ENCODE data around the gene NASP. TPM values are rescaled to one million over a fixed set of nuclear protein-coding genes. Genes with fewer than 3 reads are reported as not detected.
"Not testable (repeated sequence)": the region's sequence is repeated elsewhere in the genome, so short reads cannot be mapped to it uniquely, and the experiment has no call there.

Gene NASP
- total RNA-seq, 1 donor from 2014 or later, result 66.8 TPM

DNA sequence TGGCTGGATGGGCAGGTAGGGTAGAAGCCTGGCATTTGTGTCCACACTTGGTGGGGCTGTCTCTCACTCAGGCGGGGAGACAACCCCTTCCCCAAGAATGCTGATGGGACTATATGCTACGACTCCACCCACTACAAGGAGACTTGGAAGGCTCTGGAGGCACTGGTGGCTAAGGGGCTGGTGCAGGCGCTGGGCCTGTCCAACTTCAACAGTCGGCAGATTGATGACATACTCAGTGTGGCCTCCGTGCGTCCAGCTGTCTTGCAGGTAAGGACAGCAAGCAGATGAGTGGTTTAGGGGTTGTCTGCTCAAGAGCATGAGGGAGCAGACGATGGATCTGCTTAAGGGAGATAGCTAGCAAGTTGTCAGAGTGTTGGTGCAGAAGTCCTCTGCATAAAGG lies 15.9 kb upstream of the NASP start:
- DNase-seq (ENCODE audit: low spot score) (no peak), ATAC-seq (no peak)
- intact Hi-C loops (cut with DNase I), result loop anchor here (5.0 to 10.0 kb wide), 2 partner anchors 53 to 206 kb away; no protein-coding TSS in a partner anchor

DNA sequence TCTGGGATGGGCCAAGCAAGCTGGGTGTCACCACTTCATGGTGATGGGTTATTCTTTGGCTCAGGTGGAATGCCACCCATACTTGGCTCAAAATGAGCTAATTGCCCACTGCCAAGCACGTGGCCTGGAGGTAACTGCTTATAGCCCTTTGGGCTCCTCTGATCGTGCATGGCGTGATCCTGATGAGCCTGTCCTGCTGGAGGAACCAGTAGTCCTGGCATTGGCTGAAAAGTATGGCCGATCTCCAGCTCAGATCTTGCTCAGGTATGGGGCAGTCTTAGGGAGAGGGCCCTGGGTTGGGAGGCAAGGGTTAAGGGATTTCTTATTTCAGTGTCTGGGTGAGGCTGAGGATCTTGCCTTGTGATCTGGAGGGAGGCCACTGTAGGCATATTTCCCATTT lies 15.4 kb upstream of the NASP start:
- intact Hi-C loops (cut with DNase I), result loop anchor here (5.0 to 10.0 kb wide), 2 partner anchors 54 to 206 kb away; no protein-coding TSS in a partner anchor
- ATAC-seq (no peak), DNase-seq (ENCODE audit: low spot score) (no peak)

DNA sequence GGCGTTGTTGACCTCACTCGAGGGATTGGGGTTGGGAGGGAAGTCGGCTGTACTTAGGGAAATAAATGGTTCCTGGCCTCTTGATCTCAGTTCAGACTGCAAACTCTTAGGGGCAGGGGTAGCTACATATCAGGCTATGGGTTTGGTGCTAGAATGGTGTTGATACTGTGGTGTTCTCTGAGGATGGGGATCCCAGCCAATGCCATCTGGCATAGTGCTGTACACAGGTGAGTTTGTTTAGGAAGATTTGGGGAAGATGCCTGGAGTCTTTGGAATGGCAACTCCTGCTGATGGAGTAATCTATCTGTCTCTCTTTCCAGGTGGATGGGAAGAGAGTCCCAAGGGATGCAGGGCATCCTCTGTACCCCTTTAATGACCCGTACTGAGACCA lies 14.3 kb upstream of the NASP start:
- no peak for DNase-seq (ENCODE audit: low spot score)
- ATAC-seq, result no peak
- intact Hi-C loops (cut with DNase I), result loop anchor here (5.0 to 10.0 kb wide), 2 partner anchors 55 to 207 kb away; no protein-coding TSS in a partner anchor

GRCh38 chr1:45569962-45570581 lies 13.8 kb upstream of the NASP start:
- intact Hi-C loops (cut with DNase I), result loop anchor here (5.0 to 10.0 kb wide), 2 partner anchors 55 to 208 kb away; no protein-coding TSS in a partner anchor
- peak; percentile 84 for DNase-seq (ENCODE audit: low spot score)
- peak; percentile 88 for ATAC-seq

- ATAC-seq (no peak), DNase-seq (ENCODE audit: low spot score) (no peak)
- intact Hi-C loops (cut with DNase I), result no loop called here
Measured at GRCh38 chr1:45570631-45571030, 13.2 kb upstream of the NASP start.

GRCh38 chr1:45573231-45573804 lies 10.5 kb upstream of the NASP start:
- DNase-seq (ENCODE audit: low spot score), result peak; percentile 19
- intact Hi-C loops (cut with DNase I), result no loop called here
- no peak for ATAC-seq

DNA sequence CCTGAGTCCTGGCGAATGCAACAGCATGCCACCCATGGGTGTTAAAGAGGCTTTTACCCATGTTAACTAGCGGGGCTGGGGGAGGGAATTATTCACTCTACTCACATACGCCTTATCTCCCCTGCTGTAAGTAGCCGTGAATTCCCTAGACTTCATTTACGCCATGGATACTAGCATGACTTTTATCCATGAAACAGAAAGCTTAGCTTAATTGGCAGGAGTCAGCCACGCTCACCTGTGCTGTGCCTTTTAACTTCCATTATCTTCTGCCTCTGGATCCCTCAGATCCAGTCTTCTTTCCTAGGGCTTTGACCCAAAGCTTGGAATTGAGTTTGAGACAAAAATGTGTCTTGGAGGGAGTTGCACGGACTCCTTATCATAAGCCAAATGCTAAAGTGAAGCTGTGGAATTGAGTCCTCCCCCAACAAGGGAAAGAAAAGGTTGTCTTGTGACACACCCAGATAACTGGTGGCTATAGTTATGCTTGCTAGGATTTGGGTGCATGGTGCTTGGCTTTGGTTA lies 9.7 kb upstream of the NASP start:
- DNase-seq (ENCODE audit: low spot score), result peak; percentile 25
- ATAC-seq, result no peak
- intact Hi-C loops (cut with DNase I), result no loop called here

DNA sequence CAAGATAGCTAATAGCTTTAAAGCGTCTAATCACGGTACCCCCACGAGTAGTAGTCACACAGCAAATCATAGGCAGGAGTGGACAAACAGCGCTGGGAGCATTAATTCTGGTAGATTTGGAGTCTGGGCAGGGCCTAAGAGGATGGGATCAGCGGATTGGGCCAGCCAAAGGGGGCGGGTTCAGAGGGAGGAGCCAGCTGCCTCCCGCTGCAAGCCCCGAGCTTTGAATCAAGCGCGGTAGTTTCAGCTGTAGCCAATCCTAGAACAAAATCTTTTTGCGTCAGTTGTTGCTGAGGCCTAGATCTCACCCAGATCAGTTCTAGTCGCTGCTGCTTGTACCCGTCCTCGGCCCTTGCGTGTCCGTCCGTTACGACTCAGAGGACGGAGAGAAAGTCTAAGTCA lies 576 bp upstream of the NASP start:
- DNase-seq (ENCODE audit: low spot score), result peak; percentile 95
- ATAC-seq, result peak; percentile 97
- intact Hi-C loops (cut with DNase I), result no loop called here

DNA sequence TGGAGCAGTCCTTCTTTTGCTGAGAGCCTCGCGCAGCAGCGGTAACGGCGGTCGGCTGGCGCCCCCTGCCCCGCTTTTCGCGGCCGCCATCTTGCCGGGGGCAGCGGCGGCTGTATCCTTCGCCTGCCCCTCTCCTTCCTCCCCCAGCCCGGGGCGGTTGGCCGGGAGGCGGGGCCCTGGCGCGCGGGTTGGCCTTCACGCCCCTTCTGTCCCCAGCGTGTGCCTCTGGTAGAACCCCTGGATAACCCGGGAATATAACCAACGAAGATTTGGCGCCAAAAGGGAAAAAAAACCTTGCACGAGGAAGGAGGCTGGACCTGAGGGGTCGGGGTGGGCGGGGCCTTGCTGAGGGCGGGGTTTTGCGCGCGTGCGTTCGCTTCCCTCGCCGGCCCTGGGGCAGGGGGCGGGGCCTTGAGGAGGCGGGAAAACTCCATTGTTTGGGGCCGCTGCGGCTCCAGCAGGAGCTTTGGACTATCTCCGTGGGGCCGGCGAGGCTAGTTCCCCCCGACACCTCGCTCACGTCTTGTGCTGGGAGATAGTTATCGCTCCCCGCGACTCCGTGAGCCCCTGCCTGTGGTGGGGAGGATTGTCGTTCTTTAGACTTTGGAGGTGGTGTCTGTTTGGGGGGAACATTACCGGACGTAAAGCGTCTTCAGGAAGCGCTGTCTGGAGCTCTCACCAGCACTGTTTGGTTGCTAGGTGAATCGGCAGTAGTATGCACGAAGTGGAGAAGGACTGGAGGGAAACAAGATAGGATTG lies 689 bp downstream of the NASP start:
- intact Hi-C loops (cut with DNase I), result no loop called here
- ATAC-seq (peak; percentile 79), DNase-seq (ENCODE audit: low spot score) (peak; percentile 94)

- intact Hi-C loops (cut with DNase I), result no loop called here
- DNase-seq (ENCODE audit: low spot score) (no peak), ATAC-seq (no peak)
Measured at GRCh38 chr1:45585110-45585426, 1.2 kb downstream of the NASP start.

GRCh38 chr1:45585496-45586075 lies 1.7 kb downstream of the NASP start:
- no peak for DNase-seq (ENCODE audit: low spot score)
- no peak for ATAC-seq
- intact Hi-C loops (cut with DNase I), result no loop called here

DNA sequence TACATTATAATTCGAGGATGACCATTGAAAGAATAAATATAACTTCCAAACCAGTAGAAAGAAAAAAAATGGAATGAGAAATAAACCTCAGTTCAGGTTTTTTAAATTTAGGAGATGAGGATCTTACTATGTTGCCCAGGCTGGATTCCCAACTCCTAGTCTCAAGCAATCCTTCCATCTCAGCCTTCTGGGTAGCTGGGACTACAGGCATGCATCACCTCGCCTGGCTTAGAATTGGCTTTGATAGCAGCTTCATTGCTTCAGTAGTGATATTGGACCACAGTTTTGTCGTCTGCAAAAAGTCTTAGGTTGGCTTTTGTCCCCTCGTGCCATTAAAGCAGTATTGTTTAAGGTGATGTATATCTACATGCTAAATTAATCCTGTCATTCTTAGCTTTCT lies 2.9 kb downstream of the NASP start:
- DNase-seq (ENCODE audit: low spot score) (no peak), ATAC-seq (no peak)
- intact Hi-C loops (cut with DNase I), result no loop called here

- DNase-seq (ENCODE audit: low spot score), result no peak
- ATAC-seq, result no peak
- intact Hi-C loops (cut with DNase I), result no loop called here
Measured at GRCh38 chr1:45589861-45590260, 6.0 kb downstream of the NASP start.

GRCh38 chr1:45594412-45594811 lies 10.6 kb downstream of the NASP start:
- no peak for DNase-seq (ENCODE audit: low spot score)
- no peak for ATAC-seq
- intact Hi-C loops (cut with DNase I), result no loop called here

DNA sequence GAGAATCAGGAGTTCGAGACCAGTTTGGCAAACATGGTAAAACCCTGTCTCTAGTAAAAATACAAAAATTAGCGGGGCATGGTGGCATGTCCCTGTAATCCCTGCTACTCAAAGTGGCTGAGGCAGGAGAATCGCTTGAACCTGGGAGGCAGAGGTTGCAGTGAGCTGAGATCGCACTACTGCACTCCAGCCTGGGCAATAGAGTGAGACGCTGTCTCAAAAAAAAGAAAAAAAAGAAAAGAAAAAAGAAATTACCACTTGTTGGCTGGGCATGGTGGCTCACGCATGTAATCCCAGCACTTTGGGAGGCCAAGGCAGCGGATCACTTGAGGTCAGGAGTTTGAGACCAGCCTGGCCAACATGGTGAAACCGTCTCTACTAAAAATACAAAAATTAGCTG lies 12.9 kb downstream of the NASP start:
- ATAC-seq; DNase-seq (ENCODE audit: low spot score); intact Hi-C loops (cut with DNase I): not testable (repeated sequence)

GRCh38 chr1:45604239-45604638 lies 20.4 kb downstream of the NASP start:
- ATAC-seq, result no peak
- intact Hi-C loops (cut with DNase I), result no loop called here
- no peak for DNase-seq (ENCODE audit: low spot score)

- intact Hi-C loops (cut with DNase I), result no loop called here
- no peak for DNase-seq (ENCODE audit: low spot score)
- no peak for ATAC-seq
Measured at GRCh38 chr1:45607404-45608074, 23.7 kb downstream of the NASP start.

DNA sequence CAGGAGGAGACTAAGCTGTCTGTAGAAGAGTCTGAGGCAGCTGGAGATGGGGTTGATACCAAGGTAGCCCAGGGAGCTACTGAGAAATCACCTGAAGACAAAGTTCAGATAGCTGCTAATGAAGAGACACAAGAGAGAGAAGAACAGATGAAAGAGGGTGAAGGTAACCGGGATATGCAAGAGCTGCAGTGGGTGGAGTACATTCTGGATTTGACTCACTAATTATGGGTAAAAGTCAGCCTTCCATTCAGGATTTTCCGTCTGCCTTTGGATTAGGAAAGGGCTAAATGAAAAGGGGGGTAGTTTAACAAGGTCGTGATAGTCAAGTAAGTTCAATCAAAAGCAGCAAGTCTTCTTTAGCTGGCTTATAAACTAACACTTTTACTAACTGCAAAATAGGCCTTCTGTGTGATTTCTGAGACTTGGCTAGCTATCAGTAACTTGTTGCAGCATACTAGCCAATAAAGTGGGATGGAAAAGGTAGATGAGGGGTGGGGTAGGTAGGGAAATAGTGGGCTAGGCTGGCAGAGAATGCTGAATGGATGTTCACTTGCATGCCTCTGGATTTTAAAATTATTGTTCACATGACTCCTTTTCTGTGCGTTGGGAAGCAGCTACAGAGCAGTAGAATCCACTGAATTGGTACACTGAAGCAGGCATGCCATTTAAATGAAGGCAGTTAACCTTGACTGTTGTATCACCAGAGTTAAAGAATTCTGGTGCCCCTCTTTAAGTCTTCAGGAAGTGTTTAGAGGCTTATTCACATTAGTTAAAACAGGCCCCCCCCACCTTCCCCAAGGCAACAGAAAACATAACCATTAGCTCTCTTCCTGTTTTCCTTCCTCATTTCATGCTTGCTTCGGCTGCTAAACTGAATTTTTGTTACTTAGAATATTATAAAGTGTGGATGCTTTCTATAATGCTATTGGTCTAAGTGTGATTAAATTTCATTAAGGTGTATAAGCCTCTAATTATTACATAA lies 24.6 kb downstream of the NASP start:
- DNase-seq (ENCODE audit: low spot score) (no peak), ATAC-seq (no peak)
- intact Hi-C loops (cut with DNase I), result no loop called here
